NT2/D1 (cell line): ENCODE data around the gene C12orf76.

Experiments used
- SUZ12 ChIP-seq: IDR thresholded peaks from 2 replicates; pipeline ENCODE4 v1.6.1; 2011; ENCODE audit not compliant: insufficient read length, insufficient read depth; ENCODE audit errors: extremely low read depth
- YY1 ChIP-seq: IDR thresholded peaks from 2 replicates; pipeline ENCODE4 v1.6.1; 2011; ENCODE audit not compliant: insufficient read length, insufficient read depth

- no peak for TF ChIP-seq YY1
- TF ChIP-seq SUZ12: no peak
Measured at GRCh38 chr12:110028323-110028722, 20.0 kb downstream of the C12orf76 start.
